B cell (primary cell): ENCODE data around the gene ARHGAP32.
"Not testable (repeated sequence)": the region's sequence is repeated elsewhere in the genome, so short reads cannot be mapped to it uniquely, and the experiment has no call there.

ENCODE experiments used
- EZH2 ChIP-seq: IDR thresholded peaks from 2 replicates; pipeline ENCODE4 v1.6.1; 2012; ENCODE audit warnings: borderline replicate concordance, low read depth, mild to moderate bottlenecking, moderate library complexity, low read length; ENCODE audit not compliant: insufficient read depth, poor library complexity, severe bottlenecking
- TF ChIP-seq, protein P1 (sequence below): fragments of 200-600 bp; IDR thresholded peaks from one replicate; pipeline ENCODE4 v1.8.0; 2022; ENCODE audit warnings: antibody characterized with exemption, mild to moderate bottlenecking

DNA sequence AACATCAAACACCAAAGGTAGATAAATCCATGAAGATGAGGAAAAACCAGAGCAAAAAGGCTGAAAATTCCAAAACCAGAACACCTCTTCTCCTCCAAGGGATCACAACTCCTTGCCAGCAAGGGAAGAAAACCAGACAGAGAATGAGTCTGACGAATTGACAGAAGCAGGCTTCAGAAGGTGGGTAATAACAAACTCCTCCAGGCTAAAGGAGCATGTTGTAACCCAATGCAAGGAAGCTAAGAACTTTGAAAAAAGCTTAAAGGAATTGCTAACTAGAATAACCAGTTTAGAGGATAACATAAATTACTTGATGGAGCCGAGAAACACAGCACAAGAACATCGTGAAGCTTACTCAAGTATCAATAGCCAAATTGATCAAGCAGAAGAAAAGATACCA is 35.0 kb downstream of the ARHGAP32 start:
- TF ChIP-seq, protein P1, sequence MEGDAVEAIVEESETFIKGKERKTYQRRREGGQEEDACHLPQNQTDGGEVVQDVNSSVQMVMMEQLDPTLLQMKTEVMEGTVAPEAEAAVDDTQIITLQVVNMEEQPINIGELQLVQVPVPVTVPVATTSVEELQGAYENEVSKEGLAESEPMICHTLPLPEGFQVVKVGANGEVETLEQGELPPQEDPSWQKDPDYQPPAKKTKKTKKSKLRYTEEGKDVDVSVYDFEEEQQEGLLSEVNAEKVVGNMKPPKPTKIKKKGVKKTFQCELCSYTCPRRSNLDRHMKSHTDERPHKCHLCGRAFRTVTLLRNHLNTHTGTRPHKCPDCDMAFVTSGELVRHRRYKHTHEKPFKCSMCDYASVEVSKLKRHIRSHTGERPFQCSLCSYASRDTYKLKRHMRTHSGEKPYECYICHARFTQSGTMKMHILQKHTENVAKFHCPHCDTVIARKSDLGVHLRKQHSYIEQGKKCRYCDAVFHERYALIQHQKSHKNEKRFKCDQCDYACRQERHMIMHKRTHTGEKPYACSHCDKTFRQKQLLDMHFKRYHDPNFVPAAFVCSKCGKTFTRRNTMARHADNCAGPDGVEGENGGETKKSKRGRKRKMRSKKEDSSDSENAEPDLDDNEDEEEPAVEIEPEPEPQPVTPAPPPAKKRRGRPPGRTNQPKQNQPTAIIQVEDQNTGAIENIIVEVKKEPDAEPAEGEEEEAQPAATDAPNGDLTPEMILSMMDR = not testable (repeated sequence)
- not testable (repeated sequence) for TF ChIP-seq EZH2
